ENCODE measurements around the gene CDH4. TPM values are rescaled to one million over a fixed set of nuclear protein-coding genes. Genes with fewer than 3 reads are reported as not detected.
A peak's percentile ranks its signal among the peaks of the same experiment; 100 is the strongest.

CDH4 gene
- total and polyA plus RNA-seq, 11 donors, result 0.04 to 0.54 (median 0.08) TPM; not detected in 1

- Histone ChIP-seq H3K27me3 (peaks cover 0 to 25% (median 2%) of the 10 kb centered on the region in 9 donors), H3K4me1 (peaks cover 0 to 11% (median 0%) of the 10 kb centered on the region in 12 donors), H3K4me3 (no peak overlapping the region), H3K27ac (no peak overlapping the region), H3K36me3 (no peaks in the 10 kb centered on the region), H3K9me3 (no peaks in the 10 kb centered on the region)
- DNase-seq (peak in 2 of 5 donors; percentile 31 to 42), ATAC-seq (peak in 3 of 4 donors; percentile 83 to 88 (median 85))
- intact Hi-C loops (cut with DNase I), result no loop called here
- TF ChIP-seq POLR2A (IDR thresholded peaks at IDR 0.05), result no peak
- TF ChIP-seq CTCF (IDR thresholded peaks at IDR 0.05), result no peak
- 24 to 35% (median 29%) methylated on average over 25 to 28 of the region's 28 CpGs for WGBS, 4 donors
These were observed 185.5 kb downstream of the CDH4 start for GRCh38 chr20:61437280-61438206.

DNA sequence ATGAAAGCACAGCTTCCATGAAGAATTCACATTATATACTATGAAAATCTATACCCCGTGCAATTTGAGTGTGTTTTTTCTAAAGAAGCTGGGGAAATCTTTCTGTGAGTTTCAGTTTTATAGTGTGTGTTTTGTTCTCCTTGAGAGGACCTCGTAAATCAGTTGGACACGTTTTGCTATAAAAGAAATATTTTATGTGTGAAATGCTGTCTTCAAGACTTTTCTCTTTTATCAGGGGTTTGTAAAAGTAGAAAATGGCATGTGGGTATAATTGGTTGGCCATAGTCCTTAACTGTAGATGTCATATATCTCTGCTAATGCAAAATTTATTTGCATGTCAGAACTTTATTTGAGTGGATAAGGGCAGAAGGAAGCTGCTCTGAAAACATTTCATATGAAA, 186.2 kb downstream of the CDH4 start:
- TF ChIP-seq CTCF (IDR thresholded peaks at IDR 0.05) (no peak), POLR2A (IDR thresholded peaks at IDR 0.05) (no peak)

DNA sequence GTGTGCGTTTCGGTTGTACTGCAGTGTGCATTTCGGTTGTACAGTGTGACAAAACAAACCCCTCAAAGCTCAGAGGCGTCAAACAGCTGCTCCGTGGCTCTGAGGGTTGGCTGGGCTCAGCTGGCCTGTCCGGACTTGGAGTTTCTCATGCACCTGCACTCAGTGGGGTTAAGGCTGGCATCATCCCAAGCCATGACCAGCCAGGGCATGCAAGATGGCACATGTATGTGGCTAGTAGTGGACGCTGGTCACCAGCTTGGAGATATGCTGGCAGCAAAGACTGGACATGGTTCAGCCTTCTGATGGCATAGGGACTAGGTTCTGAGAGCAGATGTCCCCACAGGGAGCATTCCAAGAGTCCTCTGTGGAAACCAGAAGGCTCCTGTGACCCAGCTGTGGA, 187.2 kb downstream of the CDH4 start:
- Histone ChIP-seq H3K27ac (no peak overlapping the region), H3K4me3 (no peak overlapping the region), H3K36me3 (no peaks in the 10 kb centered on the region), H3K27me3 (peaks cover 0 to 21% (median 2%) of the 10 kb centered on the region in 9 donors), H3K4me1 (peaks cover 0 to 11% (median 0%) of the 10 kb centered on the region in 12 donors), H3K9me3 (no peaks in the 10 kb centered on the region)
- ATAC-seq, result no peak
- 82 to 87% (median 84%) methylated on average over 6 to 7 of the region's 7 CpGs for WGBS, 4 donors
- DNase-seq, result no peak
- no peak for TF ChIP-seq POLR2A (IDR thresholded peaks at IDR 0.05)
- no peak for TF ChIP-seq CTCF (IDR thresholded peaks at IDR 0.05)
- intact Hi-C loops (cut with DNase I), result no loop called here

More for the DNA sequence above, 186.2 kb downstream of the CDH4 start:
- no peaks in the 10 kb centered on the region for H3K36me3 ChIP-seq
- no peaks in the 10 kb centered on the region for H3K9me3 ChIP-seq
- DNase-seq, result no peak
- intact Hi-C loops (cut with DNase I), result no loop called here
- H3K27ac ChIP-seq, result no peak overlapping the region
- ATAC-seq, result no peak
- peaks cover 0 to 11% (median 0%) of the 10 kb centered on the region in 12 donors for H3K4me1 ChIP-seq
- H3K27me3 ChIP-seq, result peaks cover 0 to 25% (median 2%) of the 10 kb centered on the region in 9 donors
- H3K4me3 ChIP-seq, result no peak overlapping the region
- WGBS, 4 donors, result 74 to 82% (median 78%) methylated on average over 3 of the region's 3 CpGs

GRCh38 chr20:61440548-61441055, 188.5 kb downstream of the CDH4 start:
- DNase-seq (no peak), ATAC-seq (no peak)
- H3K27ac ChIP-seq, result no peak overlapping the region
- no peak for TF ChIP-seq POLR2A (IDR thresholded peaks at IDR 0.05)
- no peak for TF ChIP-seq CTCF (IDR thresholded peaks at IDR 0.05)
- peaks cover 0 to 16% (median 2%) of the 10 kb centered on the region in 9 donors for H3K27me3 ChIP-seq
- no peak overlapping the region for H3K4me3 ChIP-seq
- 74 to 89% (median 80%) methylated on average over 13 to 14 of the region's 14 CpGs for WGBS, 4 donors
- intact Hi-C loops (cut with DNase I), result no loop called here
- H3K4me1 ChIP-seq, result peaks cover 0 to 11% (median 0%) of the 10 kb centered on the region in 12 donors
- H3K9me3 ChIP-seq, result no peaks in the 10 kb centered on the region
- H3K36me3 ChIP-seq, result no peaks in the 10 kb centered on the region
